ENCODE results near the gene G2E3.
"Not testable (repeated sequence)": the region's sequence is repeated elsewhere in the genome, so short reads cannot be mapped to it uniquely, and the experiment has no call there.

G2E3 gene, protein sequence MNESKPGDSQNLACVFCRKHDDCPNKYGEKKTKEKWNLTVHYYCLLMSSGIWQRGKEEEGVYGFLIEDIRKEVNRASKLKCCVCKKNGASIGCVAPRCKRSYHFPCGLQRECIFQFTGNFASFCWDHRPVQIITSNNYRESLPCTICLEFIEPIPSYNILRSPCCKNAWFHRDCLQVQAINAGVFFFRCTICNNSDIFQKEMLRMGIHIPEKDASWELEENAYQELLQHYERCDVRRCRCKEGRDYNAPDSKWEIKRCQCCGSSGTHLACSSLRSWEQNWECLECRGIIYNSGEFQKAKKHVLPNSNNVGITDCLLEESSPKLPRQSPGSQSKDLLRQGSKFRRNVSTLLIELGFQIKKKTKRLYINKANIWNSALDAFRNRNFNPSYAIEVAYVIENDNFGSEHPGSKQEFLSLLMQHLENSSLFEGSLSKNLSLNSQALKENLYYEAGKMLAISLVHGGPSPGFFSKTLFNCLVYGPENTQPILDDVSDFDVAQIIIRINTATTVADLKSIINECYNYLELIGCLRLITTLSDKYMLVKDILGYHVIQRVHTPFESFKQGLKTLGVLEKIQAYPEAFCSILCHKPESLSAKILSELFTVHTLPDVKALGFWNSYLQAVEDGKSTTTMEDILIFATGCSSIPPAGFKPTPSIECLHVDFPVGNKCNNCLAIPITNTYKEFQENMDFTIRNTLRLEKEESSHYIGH

DNA sequence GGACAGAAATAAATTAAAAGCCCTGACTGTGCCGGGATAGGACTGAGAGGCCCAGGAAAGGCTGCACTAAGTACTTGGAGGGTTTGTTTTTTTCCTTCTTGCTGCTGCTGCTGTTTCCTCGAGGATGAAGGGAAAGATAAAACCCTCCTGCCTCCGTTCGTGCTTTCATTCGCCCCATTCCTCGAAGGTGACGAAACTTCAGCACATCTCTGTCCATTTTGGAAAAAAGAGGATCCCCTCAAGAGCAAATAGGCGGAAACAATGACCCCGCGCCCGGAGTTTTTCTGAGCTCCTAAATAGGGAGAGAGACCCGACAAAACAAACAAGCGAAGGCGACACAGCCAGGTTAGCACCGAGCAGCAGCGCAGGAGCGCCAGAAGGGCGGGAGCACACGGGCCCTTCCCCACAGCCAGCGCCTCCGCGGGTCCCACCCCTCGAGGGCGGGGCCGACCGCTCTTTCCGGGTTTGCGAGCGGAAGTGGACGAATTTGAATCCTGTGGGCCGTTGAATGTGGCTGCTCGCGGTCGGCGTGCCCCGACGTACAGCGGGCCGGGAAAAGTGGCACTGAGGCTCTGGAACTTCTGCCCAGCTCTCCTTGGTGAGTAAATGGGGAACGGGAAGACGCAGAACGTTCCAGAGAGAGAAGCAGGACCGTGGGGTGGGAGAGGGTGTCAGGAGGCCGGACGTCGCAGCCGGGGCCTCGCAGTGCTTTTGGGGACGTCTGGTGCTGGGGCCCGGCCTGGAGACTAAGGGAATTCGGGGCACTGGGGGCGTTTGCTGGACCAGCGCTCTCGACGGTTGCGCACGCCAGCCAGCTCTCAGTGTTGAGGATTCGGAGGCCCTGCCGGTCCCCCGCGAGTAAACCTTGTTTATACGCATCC is at the start of gene G2E3:
Gene G2E3, plus strand, starts transcription at position 484 of the 881 bp plus-strand sequence. CDS start 21,922 bp downstream, outside the sequence.
- peak; percentile 85 for DNase-seq (ENCODE audit: low spot score)

DNA sequence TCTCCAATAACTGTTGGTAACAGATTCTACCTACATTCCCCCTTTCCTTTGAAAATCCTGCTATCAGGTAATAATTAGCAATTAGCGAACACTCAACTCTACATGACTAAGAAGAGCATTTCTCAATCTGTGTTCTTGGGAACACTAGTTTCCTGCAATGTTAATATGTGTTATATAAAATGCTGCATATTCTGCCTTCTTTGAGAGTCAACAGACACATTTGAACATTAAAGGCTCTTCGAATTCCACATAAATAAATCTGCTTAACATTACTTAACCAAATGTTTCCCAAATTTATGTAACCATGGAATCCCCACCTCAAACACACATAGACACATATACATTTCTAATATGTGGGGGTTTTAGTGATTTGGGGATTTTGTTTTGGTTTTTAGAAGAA is 41.2 kb upstream of the G2E3 start:
- no peak for DNase-seq (ENCODE audit: low spot score)

DNA sequence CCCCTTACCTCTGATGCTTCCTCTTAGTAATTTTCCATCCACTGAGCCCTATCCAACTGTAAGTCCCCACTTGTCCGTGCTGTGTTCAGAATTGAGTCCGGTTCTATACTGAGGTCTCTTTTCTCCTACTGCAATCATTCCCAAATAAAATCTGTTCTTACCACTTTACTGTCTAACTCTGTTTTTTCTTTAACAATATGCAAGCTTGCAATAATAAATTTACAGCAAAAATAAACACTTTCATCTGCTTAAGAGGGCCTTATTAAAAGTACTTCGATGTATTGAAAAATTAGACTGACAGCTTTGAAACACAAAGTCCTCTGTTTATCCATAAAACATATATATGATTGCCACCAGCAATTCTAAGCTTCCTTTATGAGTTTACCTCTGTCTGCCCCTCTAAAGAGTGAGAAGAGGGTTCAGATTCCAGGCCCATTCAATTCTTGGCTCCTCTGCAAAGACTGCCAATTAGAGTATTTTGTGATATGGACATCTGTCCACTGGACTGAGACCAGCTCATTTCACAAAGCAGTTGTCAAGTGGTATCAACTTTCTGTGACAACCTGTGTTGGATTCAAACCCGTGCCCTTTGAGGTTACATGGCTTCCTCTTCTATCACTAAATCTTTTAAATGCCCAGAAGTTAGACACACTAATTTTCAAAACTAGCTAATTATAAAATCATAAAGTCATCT is 39.9 kb upstream of the G2E3 start:
- DNase-seq (ENCODE audit: low spot score) = no peak

DNA sequence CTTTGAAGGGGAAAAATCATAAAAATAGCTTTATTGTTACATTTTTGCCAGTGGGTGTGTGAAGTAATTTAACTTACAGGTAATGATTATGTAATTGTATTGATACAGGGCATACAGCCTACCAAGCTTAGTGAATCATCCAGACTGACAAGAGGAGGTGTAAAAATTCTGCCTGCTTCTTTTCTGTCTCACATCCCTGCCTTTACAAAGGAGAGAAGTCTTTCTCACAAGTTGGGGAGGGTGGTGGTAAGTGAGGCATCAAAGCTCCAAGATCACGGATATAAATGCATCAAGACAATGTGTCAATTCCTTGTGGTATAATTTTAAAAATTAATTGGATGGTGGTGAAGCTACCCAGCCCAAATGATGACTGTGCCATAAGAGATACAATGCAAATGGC is 39.0 kb upstream of the G2E3 start:
- peak; percentile 80 for DNase-seq (ENCODE audit: low spot score)

DNA sequence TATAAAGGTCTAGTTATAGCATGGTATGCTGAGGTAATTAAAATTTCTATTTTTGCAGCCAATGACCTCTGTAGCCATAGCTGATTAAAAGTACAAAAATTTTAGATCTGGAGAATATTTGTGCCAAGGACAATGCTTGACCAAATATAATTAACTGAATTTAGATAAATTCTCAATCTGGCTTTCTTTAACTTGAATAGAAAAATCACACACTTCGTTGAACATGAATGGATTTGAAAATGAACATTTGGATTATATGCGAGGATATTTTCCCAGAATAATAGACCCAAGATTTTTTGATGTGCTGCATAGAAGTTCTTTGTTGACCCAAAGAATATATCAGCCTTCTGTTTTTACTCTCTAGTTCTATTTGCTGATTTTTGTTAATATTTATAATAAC is 38.4 kb upstream of the G2E3 start:
- DNase-seq (ENCODE audit: low spot score) = no peak

DNA sequence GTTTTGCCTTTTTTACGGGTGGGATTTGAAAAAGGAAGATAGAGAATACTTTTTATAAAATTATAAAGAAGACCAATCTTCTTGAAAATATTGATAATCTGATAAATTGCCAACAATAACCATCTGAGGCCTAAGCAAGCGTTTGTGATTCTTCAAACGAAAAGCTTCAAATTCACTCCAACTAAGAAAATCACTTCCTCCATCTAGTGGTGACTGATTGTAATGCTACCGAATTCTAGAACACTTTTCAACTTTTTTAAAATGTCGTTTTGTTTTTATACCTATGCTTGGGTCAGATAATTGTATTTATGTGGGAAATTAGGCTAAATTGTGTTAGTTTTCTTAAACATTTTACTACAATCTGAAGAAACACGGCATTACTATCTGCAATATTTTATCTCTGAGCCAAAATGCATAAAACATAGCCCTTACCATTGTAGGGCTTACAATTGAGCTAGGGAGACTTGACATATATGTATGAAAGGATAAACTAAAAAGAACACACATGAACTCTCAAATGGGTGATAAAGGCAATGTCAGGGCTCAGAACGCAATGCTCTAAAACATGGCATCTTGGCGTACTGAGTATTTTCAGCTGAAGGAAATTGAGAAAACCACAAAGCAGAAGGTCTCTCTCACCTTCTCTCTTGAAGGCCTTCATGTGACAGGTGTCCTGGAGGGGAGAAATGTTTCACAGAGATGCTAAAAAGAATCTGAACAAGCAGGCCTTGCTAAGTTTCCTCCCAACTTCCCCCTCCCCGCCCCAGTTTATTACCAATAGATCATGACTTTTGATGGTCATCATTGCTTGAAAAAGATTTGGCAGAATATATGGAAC is 36.8 kb upstream of the G2E3 start:
- peak; percentile 52 for DNase-seq (ENCODE audit: low spot score)

DNA sequence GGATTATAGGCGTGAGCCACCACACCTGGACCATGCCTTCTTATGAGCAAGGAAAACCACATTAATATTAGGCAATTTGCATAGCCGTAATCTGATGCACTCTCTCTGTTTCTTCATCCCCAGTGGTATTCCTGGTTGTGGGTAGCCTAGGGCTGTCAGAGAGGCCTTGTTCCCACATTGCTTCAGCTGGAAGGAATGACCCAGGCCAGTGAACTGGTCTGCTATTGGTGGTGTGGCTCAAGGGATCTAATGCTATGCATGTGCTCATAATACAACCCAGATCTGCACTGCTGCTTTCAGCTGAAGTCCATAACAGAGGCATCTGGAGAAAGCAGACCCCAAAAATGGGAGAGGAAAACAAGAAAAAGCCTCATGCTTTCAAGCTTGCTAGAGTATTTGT is 33.1 kb upstream of the G2E3 start:
- no peak for DNase-seq (ENCODE audit: low spot score)

DNA sequence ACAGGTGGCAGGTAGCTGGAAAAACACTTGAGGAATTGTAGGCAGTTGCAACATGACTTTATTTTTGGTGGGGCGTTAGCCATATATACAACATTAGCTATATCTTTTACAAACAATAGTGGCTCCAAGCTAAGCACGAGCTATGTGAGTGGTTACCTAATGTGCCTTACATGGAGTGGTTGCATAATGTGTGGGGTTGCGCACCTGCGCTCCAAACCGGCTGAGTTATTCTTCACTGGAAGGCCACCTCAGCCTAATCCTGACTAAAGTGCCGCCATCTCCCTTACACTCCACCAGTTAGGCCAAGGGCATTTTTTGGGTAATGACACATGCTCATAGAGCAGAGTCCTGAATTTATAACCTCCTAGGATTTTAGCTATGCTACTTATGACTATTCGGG is 31.8 kb upstream of the G2E3 start:
- no peak for DNase-seq (ENCODE audit: low spot score)

DNA sequence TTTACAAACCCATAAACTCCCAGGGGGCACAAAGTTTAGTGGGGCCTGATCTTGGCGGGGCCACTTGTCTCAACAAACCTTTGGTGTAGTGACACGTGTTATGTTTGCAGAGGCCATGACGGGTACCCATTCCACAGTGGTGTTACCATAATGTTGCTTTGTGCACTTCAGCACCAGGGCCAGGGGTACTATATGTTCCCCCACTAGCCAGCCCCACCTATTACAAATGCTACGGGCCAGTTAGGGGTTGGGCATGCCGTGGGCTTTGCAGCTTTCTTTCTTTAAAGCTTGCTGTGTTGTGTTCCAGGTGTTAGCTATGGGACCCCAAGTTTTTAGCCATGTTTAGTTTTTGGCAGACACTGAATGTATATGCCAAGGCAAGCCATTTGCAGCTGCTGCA is 30.8 kb upstream of the G2E3 start:
- no peak for DNase-seq (ENCODE audit: low spot score)

DNA sequence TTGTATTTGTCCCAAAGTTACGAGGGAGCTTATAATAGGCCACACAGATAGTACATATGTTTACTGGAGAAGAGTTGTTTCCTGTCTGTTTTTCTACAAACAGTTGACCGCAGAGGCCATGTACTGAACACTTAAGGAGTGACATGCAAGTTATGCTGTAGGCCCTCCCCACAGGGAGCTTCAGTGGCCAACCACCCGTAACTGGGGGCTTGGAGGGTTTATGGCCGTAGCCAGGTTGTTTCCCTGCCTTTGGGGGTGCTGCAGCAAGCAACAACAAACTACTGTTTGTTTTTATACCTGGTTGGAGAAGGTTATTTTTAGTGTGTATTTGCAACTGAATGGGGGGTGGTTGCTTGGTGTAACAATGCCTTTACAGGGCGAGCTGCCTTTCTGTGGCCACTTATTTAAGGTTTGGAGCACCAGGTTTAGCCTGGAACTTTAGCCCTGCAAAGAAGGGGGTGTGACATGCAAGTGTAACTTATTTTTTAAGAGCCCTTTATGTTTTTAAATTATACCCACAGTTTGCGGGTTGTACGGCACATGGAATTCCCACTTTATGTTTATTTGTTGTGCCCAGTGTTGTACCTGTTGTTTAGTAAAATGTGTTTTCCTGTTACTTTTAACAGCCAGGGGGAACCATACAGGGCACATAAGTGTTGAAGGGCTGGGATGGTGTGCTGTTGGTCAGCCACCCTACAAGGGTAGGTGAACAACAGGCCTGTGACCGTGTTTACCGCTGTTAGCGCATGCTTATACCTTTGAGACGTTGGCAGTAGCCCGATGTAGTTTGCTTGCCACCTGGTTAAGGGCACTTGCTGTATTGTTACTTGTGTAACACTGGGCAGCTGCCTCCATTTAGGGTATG is 29.9 kb upstream of the G2E3 start:
- no peak for DNase-seq (ENCODE audit: low spot score)

DNA sequence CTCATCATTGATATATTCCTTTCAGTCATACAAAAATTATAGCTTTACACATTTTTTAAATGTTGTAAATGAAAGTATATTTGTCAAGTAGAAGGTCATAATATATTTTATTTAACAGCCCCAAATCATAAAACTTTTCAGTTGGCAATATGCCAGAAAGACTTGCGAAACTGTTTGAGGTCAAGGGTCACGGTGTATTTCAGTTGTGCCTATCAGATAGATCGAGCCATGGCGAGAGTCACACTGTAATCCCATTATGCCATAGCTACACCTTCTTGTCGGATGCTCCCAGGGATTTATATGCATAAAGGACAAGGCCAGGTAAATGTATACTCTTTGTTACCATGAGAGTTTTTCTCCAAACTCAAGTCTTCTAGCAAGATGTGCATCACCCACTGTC is 26.7 kb upstream of the G2E3 start:
- no peak for DNase-seq (ENCODE audit: low spot score)

DNA sequence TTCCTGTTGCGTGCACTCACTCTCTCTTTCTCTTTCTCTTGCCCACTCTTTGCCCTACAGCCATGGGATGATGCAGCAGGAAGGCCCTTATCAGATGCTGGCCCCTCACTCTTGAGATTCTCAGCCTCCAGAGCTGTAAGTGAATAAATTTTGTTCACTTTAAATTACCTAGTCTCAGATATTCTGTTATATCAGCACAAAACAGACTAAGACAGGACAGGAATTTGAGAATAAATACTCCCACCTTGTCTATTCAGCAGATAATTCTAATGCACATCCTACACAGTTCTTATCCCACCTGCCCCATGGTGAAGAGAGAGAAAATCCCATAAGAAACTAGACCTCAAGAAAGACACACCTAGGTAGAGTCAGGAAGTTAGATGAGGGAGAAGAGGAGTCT is 25.8 kb upstream of the G2E3 start:
- no peak for DNase-seq (ENCODE audit: low spot score)

DNA sequence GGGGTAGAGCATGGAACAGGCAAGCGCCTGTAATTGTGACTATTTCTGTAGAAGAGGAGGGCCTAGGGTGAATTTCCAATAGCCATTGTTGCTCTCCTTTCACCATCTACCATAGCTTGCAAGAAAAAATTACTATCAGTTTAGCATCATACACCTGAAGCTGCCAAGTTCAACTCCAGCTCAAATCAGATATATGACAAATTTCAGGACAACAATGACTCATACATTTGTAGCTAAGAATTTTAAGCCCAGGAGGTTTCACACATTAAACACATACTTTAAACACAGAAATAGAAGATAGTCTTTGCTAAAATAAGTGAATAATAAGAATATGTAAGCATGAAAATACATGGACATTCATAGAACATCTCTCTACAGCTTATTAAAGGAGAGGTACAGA is 17.6 kb upstream of the G2E3 start:
- no peak for DNase-seq (ENCODE audit: low spot score)

DNA sequence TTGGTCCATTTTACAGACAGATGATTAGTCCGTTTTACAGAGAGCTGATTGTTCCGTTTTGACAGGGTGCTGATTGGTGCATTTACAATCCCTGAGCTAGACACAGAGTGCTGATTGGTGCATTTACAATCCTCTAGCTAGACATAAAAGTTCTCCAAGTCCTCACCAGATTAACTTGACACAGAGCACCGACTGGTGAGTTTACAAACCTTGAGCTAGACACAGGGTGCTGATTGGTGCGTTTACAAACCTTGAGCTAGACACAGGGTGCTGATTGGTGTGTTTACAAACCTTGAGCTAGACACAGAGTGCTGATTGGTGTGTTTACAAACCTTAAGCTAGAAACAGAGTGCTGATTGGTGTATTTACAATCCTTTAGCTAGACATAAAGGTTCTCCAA is 12.2 kb upstream of the G2E3 start:
- DNase-seq (ENCODE audit: low spot score) = not testable (repeated sequence)

DNA sequence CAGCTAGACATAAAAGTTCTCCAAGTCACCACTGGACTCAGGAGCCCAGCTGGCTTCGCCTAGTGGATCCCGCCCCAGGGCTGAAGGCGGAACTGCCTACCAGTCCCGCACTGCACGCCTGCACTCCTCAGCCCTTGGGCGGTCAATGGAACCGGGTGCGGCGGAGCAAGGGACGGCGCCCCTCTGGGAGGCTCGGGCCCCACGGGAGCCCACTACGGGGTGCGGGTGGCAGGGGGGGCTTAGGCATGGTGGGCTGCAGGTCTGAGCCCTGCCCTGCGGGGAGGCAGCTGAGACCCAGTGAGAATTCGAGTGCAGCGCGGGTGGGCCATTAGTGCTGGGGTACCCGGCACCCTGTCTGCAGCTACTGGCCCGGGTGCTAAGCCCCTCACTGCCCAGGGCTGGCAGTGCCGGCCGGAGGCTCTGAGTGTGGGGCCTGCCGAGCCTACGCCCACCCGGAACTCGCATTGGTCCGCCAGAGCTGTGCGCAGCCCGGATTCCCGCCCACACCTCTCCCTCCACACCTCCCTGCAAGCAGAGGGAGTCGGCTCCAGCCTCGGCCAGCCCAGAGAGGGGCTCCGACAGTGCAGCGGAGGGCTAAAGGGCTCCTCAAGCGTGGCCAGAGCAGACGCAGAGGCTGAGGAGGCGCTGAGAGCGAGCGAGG is 11.4 kb upstream of the G2E3 start:
- no peak for DNase-seq (ENCODE audit: low spot score)

DNA sequence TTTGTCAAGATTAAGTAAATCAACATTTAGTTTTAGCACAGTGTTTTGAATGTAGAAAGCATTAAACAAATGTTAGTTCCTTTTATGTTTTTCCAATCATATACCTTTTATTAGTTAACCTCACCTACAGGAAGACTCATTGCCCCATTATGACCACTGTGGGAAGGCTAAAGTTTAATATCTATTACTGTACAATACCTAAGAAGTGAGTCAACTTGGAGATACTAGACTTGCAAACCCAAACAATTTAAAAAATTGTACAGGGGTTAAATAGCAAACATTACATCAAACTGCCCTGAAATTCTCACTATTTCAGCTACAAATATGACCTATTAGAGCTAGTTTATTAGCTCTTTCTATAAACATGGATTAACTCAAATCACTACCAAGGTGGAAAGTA is 8.6 kb upstream of the G2E3 start:
- no peak for DNase-seq (ENCODE audit: low spot score)

DNA sequence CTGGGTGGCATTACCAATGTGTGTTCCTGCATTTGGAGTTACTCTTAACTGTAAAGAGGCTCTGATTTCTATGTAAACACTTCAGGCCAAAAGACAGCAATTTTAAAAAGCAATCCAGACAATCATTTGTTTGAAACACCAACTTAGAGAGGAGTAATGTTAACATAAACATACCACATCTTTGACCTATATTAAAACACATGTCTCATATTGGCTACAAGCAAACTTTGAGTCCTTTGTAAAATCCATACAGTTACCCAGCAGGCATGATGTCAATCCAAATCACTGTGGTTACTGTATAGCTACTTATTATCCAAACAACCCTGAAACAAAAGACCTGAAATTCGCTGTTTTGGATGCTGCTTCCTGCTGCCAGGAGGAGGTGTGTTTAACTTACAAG is 7.5 kb upstream of the G2E3 start:
- no peak for DNase-seq (ENCODE audit: low spot score)

DNA sequence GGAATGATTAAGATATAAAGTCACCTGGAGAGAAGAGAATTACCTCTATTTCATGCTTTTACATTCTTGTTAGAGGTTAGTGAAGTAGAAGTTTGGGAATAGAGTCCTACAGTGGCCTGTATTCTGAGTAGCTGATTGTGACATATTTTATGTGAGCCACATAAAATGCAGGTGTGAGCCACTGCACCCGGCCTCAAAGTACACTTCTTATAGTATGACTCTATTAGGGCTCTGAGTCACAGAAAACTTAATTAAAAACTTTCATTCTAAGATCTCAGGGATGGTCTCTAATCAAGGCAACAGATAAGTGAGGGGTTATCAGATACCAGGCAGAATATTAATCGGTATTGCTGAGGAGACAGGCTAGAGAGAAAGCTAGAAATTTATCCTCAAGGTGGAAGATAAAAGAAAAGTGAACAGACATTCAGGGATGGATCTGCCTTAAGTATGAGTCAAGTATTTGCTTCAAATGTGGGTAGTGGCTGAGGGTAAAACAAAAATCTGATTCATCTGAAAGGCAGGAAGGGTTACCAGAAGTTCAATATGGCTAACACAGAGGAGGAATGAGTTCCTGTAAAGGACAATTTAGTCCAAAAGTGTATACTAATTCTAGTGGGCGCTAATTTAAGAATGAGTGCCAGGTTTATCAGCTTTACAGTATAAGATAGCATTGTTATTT is 5.5 kb upstream of the G2E3 start:
- no peak for DNase-seq (ENCODE audit: low spot score)

DNA sequence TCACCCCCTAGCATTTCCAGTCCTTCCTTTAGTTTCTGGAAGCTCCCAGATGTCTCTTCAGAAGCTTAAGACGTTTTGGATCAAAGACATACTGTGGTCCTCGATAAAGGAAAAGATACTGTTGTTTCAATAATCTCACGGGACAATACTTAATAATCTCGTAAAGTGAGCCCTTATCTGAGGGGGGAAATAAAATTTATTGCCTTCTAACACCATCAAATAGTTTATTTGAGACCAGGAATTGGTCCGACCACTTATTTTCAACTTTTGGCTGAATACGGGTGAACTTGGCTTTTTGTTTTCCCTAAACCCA is 640 bp upstream of the G2E3 start:
- DNase-seq (ENCODE audit: low spot score) = no peak

Measured in putamen (tissue), 1 donor.